Caco-2 (cell line): ENCODE data around the gene PRODH. TPM values are rescaled to one million over a fixed set of nuclear protein-coding genes. Genes with fewer than 3 reads are reported as not detected.
A peak's percentile ranks its signal among the peaks of the same experiment; 100 is the strongest.

Experiments used
- Bru-seq: library from RNA; stranded (reverse); fragments of 400-500 nt; gene quantifications from one replicate; lab custom pipeline; 2021; lab: Mats Ljungman, UMichigan
- BruChase-seq, 2 experiments: library from RNA; stranded (reverse); fragments of 400-500 nt; gene quantifications; one replicate each; lab custom pipeline; 2021; lab: Mats Ljungman, UMichigan
- BruUV-seq: library from RNA; stranded (reverse); fragments of 400-500 nt; replicated peaks from 2 replicates; lab custom pipeline; 2021; lab: Mats Ljungman, UMichigan
- CTCF ChIA-PET: fragments of 300-600 bp; sonication (Branson Sonifier 250); formaldehyde crosslinking; loops from one replicate; lab custom pipeline; 2022; ENCODE audit warnings: antibody characterized with exemption; lab: Charles Lee
- POLR2A ChIA-PET: fragments of 300-600 bp; sonication (Branson Sonifier 250); formaldehyde crosslinking; loops from one replicate; lab custom pipeline; 2022; ENCODE audit warnings: antibody characterized with exemption; lab: Charles Lee
- DNase-seq, 2 experiments: peaks; one replicate each; pipeline versions ENCODE4 v3.0.0 to v3.0.0-alpha.2; 2020 to 2022
- H3K27me3 ChIP-seq: replicated peaks from 2 replicates; pipeline ENCODE4 v1.6.0; 2011; ENCODE audit warnings: low read length; ENCODE audit not compliant: control insufficient read depth, insufficient read depth
- H3K36me3 ChIP-seq: 2 replicates; pipeline ENCODE4 v1.5.1; 2011; ENCODE audit warnings: low read length; ENCODE audit not compliant: control insufficient read depth, insufficient read depth
- H3K4me1 ChIP-seq: fragments of 250-450 bp; sonication (Bioruptor Pico); 2 replicates; pipeline ENCODE4 v1.5.1; 2020; ENCODE audit warnings: mild to moderate bottlenecking
- H3K4me3 ChIP-seq: 2 replicates; pipeline ENCODE4 v1.5.1; 2011; ENCODE audit warnings: low read depth, mild to moderate bottlenecking, control low read depth, low read length
- H3K9me3 ChIP-seq: fragments of 250-450 bp; sonication (Bioruptor Pico); 2 replicates; pipeline ENCODE4 v1.5.1; 2020; ENCODE audit warnings: mild to moderate bottlenecking, moderate library complexity
- H3K27ac Mint-ChIP-seq: one replicate; pipeline ENCODE4 v1.8.0; 2022; ENCODE audit warnings: mixed read lengths; ENCODE audit not compliant: unreplicated experiment
- H3K27me3 Mint-ChIP-seq: one replicate; pipeline ENCODE4 v1.8.0; 2022; ENCODE audit warnings: mixed read lengths; ENCODE audit not compliant: insufficient read depth, unreplicated experiment
- H3K36me3 Mint-ChIP-seq: one replicate; pipeline ENCODE4 v1.8.0; 2022; ENCODE audit warnings: mild to moderate bottlenecking, mixed read lengths; ENCODE audit not compliant: insufficient read depth, unreplicated experiment
- H3K4me1 Mint-ChIP-seq: one replicate; pipeline ENCODE4 v1.8.0; 2022; ENCODE audit warnings: low read depth, mixed read lengths; ENCODE audit not compliant: unreplicated experiment
- H3K4me3 Mint-ChIP-seq: one replicate; pipeline ENCODE4 v1.8.0; 2022; ENCODE audit warnings: mild to moderate bottlenecking, moderate library complexity, mixed read lengths; ENCODE audit not compliant: unreplicated experiment
- H3K9me3 Mint-ChIP-seq: one replicate; pipeline ENCODE4 v1.8.0; 2022; ENCODE audit warnings: mixed read lengths; ENCODE audit not compliant: unreplicated experiment
- intact Hi-C: fragments of 100-400 bp; cut with micrococcal nuclease; formaldehyde crosslinking; loops from one replicate; pipeline ENCODE4 v1.10.0; 2022; ENCODE audit not compliant: unreplicated experiment
- long read RNA-seq: library from polyadenylated mRNA; stranded (forward); transcript quantifications from one replicate; pipeline ENCODE4 v2.0.0, GENCODE V29; 2022
- total RNA-seq: library from RNA; stranded (reverse); gene quantifications from 2 replicates; pipeline ENCODE4 v1.2.3, GENCODE V29; 2022
- TF ChIP-seq, protein P1 (sequence below), 2 experiments: fragments of 200-600 bp in 1 of 2; IDR thresholded peaks; 1 replicate in 1 of 2; 2 replicates in 1 of 2; pipeline versions ENCODE4 v1.5.1 to v1.8.0; 2011 to 2022; ENCODE audit warnings: antibody characterized with exemption in 1 of 2, control low read depth in 1 of 2, inconsistent platforms in 1 of 2, low read depth in 1 of 2, low read length in 1 of 2, mild to moderate bottlenecking in 1 of 2, moderate library complexity in 1 of 2; ENCODE audit not compliant: insufficient read depth in 1 of 2, severe bottlenecking in 1 of 2, unreplicated experiment in 1 of 2

Gene PRODH, protein sequence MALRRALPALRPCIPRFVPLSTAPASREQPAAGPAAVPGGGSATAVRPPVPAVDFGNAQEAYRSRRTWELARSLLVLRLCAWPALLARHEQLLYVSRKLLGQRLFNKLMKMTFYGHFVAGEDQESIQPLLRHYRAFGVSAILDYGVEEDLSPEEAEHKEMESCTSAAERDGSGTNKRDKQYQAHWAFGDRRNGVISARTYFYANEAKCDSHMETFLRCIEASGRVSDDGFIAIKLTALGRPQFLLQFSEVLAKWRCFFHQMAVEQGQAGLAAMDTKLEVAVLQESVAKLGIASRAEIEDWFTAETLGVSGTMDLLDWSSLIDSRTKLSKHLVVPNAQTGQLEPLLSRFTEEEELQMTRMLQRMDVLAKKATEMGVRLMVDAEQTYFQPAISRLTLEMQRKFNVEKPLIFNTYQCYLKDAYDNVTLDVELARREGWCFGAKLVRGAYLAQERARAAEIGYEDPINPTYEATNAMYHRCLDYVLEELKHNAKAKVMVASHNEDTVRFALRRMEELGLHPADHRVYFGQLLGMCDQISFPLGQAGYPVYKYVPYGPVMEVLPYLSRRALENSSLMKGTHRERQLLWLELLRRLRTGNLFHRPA
- 39.0 and 47.9 TPM in 2 replicates for total RNA-seq
- percentile 30 among the genes with signal in this experiment for Bru-seq, nascent RNA
- percentile 31 among the genes with signal in this experiment for BruChase-seq, experiment 1, labeled RNA remaining after a 2-hour chase
- percentile 30 among the genes with signal in this experiment for BruChase-seq, experiment 2, labeled RNA remaining after a 6-hour chase
- long read RNA-seq, result 0 reads

DNA sequence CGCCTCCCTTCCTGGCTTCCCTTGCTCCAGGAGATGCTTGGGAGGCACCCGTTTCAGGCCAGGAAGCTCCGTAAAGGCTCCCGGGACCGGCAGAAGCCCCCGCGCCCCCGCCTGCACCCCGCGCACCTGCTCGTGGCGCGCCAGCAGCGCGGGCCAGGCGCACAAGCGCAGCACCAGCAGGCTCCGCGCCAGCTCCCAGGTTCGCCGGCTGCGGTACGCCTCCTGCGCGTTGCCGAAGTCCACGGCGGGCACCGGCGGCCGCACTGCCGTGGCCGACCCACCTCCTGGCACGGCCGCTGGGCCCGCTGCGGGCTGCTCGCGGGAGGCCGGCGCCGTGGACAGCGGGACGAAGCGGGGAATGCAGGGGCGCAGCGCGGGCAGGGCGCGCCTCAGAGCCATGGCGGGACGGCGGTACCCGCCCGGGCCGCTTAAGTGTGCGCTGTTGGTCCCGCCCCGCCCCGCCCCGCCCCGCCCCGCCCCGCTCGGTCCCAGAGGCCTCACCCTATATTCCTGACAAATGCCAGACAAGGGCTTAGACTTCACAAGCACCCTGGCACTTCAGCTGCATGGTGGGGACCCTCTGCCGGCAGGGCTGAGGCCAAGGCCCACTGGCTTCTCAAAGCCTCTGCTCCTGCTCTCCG lies at the start of gene PRODH:
PRODH (minus strand) TSS at position 405 of the 641 bp plus-strand sequence; CDS start at position 399, 6 bp downstream.
- intact Hi-C loops, result no loop called here
- no peak for DNase-seq
- Histone ChIP-seq H3K4me1 (no peaks in the 10 kb centered on the region), H3K36me3 (no peaks in the 10 kb centered on the region), H3K9me3 (no peaks in the 10 kb centered on the region), H3K4me3 (no peak within 1 kb of the TSS), H3K27me3 (no peaks in the 10 kb centered on the region)
- Mint-ChIP-seq H3K27me3 (no peaks in the 10 kb centered on the region), H3K27ac (no peak within 1 kb of the TSS), H3K4me1 (no peaks in the 10 kb centered on the region), H3K9me3 (no peaks in the 10 kb centered on the region), H3K4me3 (no peak within 1 kb of the TSS), H3K36me3 (no peaks in the 10 kb centered on the region)
- no TSS peak for BruUV-seq
- CTCF ChIA-PET, result interaction anchor here (0.7 to 1.2 kb wide), 2 partner anchors 13 to 29 kb away, joined by 3 to 4 read pairs; partner anchors contain the start of gene DGCR6
- TF ChIP-seq, protein P1, sequence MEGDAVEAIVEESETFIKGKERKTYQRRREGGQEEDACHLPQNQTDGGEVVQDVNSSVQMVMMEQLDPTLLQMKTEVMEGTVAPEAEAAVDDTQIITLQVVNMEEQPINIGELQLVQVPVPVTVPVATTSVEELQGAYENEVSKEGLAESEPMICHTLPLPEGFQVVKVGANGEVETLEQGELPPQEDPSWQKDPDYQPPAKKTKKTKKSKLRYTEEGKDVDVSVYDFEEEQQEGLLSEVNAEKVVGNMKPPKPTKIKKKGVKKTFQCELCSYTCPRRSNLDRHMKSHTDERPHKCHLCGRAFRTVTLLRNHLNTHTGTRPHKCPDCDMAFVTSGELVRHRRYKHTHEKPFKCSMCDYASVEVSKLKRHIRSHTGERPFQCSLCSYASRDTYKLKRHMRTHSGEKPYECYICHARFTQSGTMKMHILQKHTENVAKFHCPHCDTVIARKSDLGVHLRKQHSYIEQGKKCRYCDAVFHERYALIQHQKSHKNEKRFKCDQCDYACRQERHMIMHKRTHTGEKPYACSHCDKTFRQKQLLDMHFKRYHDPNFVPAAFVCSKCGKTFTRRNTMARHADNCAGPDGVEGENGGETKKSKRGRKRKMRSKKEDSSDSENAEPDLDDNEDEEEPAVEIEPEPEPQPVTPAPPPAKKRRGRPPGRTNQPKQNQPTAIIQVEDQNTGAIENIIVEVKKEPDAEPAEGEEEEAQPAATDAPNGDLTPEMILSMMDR (IDR thresholded peaks at IDR 0.05; ENCODE audit: insufficient read depth in 1 of 2, low read depth in 1 of 2, low read length in 1 of 2, severe bottlenecking in 1 of 2, unreplicated experiment in 1 of 2), result no peak
- POLR2A ChIA-PET, result interaction anchor here (1.8 kb wide), 1 partner anchor 30 kb away, joined by 6 read pairs; the partner anchor contains the start of gene DGCR6

DNA sequence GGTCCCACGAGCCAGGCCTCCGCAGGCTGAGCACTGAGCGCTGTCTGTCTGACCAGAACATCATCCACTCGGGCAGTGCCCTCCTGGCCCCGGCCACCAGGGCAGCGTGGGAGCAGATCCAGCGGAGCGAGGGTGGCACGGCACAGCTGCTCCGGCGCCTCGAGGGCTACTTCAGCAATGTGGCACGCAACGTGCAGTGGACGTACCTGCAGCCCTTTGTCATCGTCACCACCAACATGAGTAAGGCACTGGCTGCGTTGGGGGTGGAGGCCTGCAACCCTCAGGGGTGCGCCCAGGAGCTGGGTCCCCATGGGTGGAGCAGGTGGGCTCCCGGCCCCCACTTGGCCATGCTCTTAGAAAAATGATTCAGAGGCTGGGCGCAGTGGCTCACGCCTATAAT lies 49.7 kb upstream of the PRODH start:
- Histone ChIP-seq H3K27me3 (no peaks in the 10 kb centered on the region), H3K4me1 (no peaks in the 10 kb centered on the region), H3K36me3 (no peaks in the 10 kb centered on the region), H3K9me3 (no peaks in the 10 kb centered on the region; the same call in 1 of the 2 replicates), H3K4me3 (no peak overlapping the region)
- Mint-ChIP-seq H3K9me3 (no peaks in the 10 kb centered on the region), H3K4me1 (no peaks in the 10 kb centered on the region), H3K27ac (no peak overlapping the region), H3K36me3 (no peaks in the 10 kb centered on the region), H3K27me3 (no peaks in the 10 kb centered on the region), H3K4me3 (no peak overlapping the region)
- BruUV-seq, result no TSS peak
- no peak for DNase-seq
- ChIA-PET POLR2A (no interaction called here), CTCF (interaction anchor here (0.7 kb wide), 1 partner anchor 55 kb away, joined by 7 read pairs; no protein-coding TSS in a partner anchor)
- TF ChIP-seq, protein P1 (IDR thresholded peaks at IDR 0.05; ENCODE audit: insufficient read depth in 1 of 2, low read depth in 1 of 2, low read length in 1 of 2, severe bottlenecking in 1 of 2, unreplicated experiment in 1 of 2), result no peak
- intact Hi-C loops, result no loop called here

DNA sequence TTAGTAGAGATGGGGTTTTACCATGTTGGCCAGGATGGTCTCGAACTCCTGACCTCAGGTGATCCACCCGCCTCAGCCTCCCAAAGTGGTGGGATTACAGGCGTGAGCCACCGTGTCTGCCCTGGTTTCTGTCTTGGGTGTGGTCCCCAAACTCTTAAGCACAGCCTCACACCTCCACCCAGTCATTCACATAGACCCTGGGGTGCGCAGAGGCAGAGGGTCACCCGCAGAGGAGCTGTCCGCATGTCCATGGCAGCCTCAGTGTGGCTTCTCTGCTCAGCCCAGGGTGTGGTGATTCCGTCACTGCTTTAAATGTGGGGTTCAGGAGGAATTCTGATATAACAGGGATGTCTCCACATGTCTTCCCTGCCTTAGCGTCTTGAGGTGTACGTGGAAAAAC lies 48.5 kb upstream of the PRODH start:
- Histone ChIP-seq H3K4me1 (no peaks in the 10 kb centered on the region), H3K9me3 (no peaks in the 10 kb centered on the region; the same call in 1 of the 2 replicates), H3K36me3 (no peaks in the 10 kb centered on the region), H3K4me3 (no peak overlapping the region), H3K27me3 (no peaks in the 10 kb centered on the region)
- Mint-ChIP-seq H3K27ac (no peak overlapping the region), H3K36me3 (no peaks in the 10 kb centered on the region), H3K27me3 (no peaks in the 10 kb centered on the region), H3K4me3 (no peak overlapping the region), H3K4me1 (no peaks in the 10 kb centered on the region), H3K9me3 (no peaks in the 10 kb centered on the region)
- no peak for DNase-seq
- TF ChIP-seq, protein P1 (IDR thresholded peaks at IDR 0.05; ENCODE audit: insufficient read depth in 1 of 2, low read depth in 1 of 2, low read length in 1 of 2, severe bottlenecking in 1 of 2, unreplicated experiment in 1 of 2), result no peak
- ChIA-PET POLR2A (no interaction called here), CTCF (no interaction called here)
- intact Hi-C loops, result no loop called here
- no TSS peak for BruUV-seq
